ENCODE measurements around the gene TMEM271.
"Not testable (repeated sequence)": the region's sequence is repeated elsewhere in the genome, so short reads cannot be mapped to it uniquely, and the experiment has no call there.

- TF ChIP-seq POLR2AphosphoS5 (IDR thresholded peaks at IDR 0.05); CTCF (IDR thresholded peaks at IDR 0.05; ENCODE audit: poor library complexity, severe bottlenecking); EZH2 (IDR thresholded peaks at IDR 0.05; ENCODE audit: borderline replicate concordance, insufficient read depth, low read length, poor library complexity, severe bottlenecking): not testable (repeated sequence)
Measured at GRCh38 chr4:554793-555320, 21.2 kb downstream of the TMEM271 start.

All from neural cell (in vitro differentiated cells).